Right lobe of liver (tissue), 4 donors: ENCODE measurements around the gene LRBA.

Experiments
- CTCF ChIP-seq, 4 donors: fragments of 200-600 bp in 3 of 4; fragments of 450-650 bp in 1 of 4; IDR thresholded peaks; one replicate each; pipeline versions ENCODE4 v1.5.1 to v1.8.0; 2016 to 2022; ENCODE audit warnings: antibody characterized with exemption in 4 of 4, mild to moderate bottlenecking in 2 of 4
- POLR2A ChIP-seq: fragments of 450-650 bp; IDR thresholded peaks from one replicate; pipeline ENCODE4 v1.6.1; 2017; ENCODE audit warnings: antibody characterized with exemption, mild to moderate bottlenecking
- donor health status: DM: no; HTN: no; CAD: no.
- donor health status: DM: no; HTN: no; CAD: no.
- donor health status: DM: no; HTN: yes; CAD: no.

- TF ChIP-seq POLR2A (no peak), CTCF (IDR thresholded peaks at IDR 0.05) (no peak)
Observed at GRCh38 chr4:150369434-150370380, 645.4 kb downstream of the LRBA start.
